Activated naive CD4-positive, alpha-beta T cell treated with anti-CD3 and anti-CD28 coated beads, Interleukin-2, amount 10 ng/mL, durations not matched to agents 5 hours and 36 hours (primary cell): Measurements from ENCODE around the gene NOS2. TPM values are rescaled to one million over a fixed set of nuclear protein-coding genes. Genes with fewer than 3 reads are reported as not detected.

Experiments used
- total RNA-seq, 2 experiments: library from RNA; stranded (reverse); gene quantifications; one replicate each; pipeline ENCODE4 v1.2.3, GENCODE V29; 2021

NOS2 gene
- total RNA-seq = under 1 TPM in 1 of 2 experiments, not detected in 1; 0.05 TPM

GRCh38 chr17:27800522-27800921 is at the start of gene NOS2:
NOS2 (minus strand) TSS chr17:27800529; CDS start chr17:27798809, 1,720 bp downstream.

Other genes starting within 250 kb of the NOS2 start
- gene LGALS9, start 169.3 kb downstream of the NOS2 start, total RNA-seq = 100 to 1,000 TPM; 139 to 140 TPM
- 1 to 10 TPM; 4.8 to 5.6 TPM for gene LYRM9, start 92.8 kb upstream of the NOS2 start, total RNA-seq
- gene NLK, start 242.1 kb upstream of the NOS2 start, total RNA-seq = 10 to 100 TPM; 11.0 to 12.5 TPM